GM18873 (cell line): ENCODE measurements around the gene TNIP2.

ENCODE experiments used
- ATAC-seq: cut with Tn5 transposase; IDR thresholded peaks from one replicate; pipeline ENCODE4 v1.9.1; 2021; ENCODE audit warnings: mild to moderate bottlenecking, moderate library complexity, moderate number of reproducible peaks; ENCODE audit not compliant: unreplicated experiment, low FRiP score

TNIP2 gene, protein sequence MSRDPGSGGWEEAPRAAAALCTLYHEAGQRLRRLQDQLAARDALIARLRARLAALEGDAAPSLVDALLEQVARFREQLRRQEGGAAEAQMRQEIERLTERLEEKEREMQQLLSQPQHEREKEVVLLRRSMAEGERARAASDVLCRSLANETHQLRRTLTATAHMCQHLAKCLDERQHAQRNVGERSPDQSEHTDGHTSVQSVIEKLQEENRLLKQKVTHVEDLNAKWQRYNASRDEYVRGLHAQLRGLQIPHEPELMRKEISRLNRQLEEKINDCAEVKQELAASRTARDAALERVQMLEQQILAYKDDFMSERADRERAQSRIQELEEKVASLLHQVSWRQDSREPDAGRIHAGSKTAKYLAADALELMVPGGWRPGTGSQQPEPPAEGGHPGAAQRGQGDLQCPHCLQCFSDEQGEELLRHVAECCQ

GRCh38 chr4:2755821-2756690, at the start of gene TNIP2:
Gene TNIP2 (minus strand): TSS chr4:2756336. CDS start chr4:2756289, 47 bp downstream.
- ATAC-seq, result no peak

GRCh38 chr4:2804973-2805501, 48.9 kb upstream of the TNIP2 start:
- ATAC-seq, result no peak

- ATAC-seq, result no peak
These were observed 48.4 kb upstream of the TNIP2 start for GRCh38 chr4:2804449-2804972.

GRCh38 chr4:2803624-2804448, 47.7 kb upstream of the TNIP2 start:
- ATAC-seq, result no peak

GRCh38 chr4:2802618-2803531, 46.7 kb upstream of the TNIP2 start:
- no peak for ATAC-seq

DNA sequence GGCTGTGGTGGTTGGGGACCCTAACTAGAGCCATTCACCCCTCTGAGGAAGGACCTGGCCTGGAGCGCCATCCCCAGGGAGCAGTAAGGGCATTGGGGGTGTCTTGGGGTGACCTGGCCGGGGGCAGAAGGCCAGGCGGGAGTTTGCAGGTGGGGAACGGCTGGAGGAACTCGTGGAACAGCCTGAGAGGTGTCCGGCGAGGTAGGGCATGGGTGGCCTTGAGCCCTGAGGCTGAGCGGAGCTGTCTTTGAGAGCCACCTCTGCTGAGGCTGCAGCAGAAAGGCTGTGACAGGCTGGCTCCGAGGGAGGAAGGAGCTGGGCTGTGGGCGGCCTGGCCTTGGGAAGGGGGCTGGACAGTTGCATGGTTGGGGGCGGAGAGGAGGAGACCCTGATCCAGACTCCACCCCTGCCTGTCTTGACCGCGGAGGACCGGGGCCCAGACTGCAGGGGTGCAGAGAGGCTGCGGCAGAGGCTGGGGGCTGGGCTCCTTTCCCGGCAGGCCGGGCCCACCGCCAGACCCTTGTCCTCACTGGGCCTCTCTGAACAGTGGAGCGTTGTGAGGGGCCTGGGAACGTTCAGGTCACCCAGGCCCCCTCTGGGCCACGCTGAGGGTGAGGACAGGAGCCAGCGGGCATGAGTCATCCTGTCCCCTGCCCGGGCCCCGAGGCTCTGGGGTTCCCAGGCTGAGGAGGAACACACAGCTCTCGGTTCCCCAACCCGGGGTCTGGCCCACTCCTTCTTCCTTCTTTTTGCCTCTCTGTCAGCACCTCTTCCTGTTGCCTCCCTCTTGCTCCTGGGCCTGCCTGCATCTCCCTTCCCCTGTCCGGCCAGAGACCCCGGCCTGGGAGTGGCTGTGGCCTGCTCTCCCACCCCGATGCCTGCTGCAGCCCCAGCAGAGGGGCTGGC, 44.8 kb upstream of the TNIP2 start:
- no peak for ATAC-seq

DNA sequence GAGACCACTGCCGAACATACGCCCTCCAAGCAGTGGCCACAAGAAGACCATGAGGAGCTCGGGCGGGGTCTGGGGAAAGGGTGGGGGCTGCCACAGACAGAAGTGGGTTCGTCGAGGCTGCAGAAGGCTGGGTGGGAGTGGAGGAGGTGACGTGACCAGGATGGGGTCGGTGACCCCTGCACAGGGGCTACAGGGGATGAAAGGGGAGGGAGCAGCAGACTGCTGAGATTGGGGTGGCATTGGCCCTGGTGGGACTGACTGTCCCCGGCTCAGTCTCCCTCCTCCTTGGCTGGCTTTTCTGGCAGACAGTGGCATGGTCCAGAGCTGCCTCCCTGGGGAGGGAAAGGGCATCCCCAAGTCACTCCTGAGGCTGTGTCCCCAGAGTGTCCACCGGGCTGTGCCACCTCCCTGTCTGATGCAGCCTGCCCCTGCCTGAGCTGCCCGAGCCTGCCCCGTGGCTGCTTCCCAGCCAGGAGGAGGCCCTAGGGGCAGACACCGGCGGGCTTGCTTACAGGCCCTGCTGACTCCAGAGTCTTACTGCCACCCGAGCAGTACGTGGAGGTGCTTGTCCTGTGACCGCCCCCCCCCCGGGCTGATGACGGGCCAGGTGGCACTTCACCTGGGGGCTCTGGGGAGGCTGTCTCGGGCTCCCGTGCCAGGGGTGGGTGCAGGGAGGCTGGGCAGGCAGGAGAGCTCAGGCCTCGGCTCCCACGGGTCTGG, 44.0 kb upstream of the TNIP2 start:
- no peak for ATAC-seq

DNA sequence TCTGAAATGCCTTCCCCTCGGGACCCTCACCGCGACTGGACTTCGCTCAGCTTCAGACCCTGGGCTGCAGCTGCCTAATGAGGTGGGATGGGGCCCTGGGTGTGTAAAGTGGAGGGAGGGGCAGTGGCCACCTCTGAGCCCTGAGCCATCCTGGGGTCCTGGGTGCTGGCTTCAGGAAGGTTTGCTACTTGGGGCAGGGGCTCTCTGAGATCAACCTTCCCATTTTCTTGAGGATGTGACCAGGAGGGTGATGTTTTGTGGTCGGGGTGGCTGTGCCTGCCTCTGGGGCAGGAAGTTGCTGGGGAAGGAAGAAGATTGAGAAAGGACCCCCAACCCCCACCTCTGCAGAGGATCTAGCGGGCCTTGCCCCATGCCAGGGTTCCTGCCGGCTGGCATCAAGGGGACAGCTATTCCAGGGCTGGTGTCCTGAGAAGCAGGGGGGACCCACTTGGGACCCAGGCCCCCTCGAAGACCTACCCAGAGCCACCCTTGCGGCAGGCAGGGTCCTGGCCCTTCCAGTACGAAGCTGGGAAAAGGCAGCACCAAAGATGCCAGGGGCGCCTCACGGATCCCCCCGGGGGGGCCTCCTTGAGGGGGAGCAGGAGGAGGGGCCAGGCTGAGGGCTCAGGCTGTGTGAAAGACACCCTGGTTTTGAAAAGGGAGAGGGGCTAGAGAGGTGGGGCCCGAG, 43.2 kb upstream of the TNIP2 start:
- ATAC-seq, result no peak

GRCh38 chr4:2798399-2799223, 42.5 kb upstream of the TNIP2 start:
- no peak for ATAC-seq

- ATAC-seq, result no peak
These were observed 41.6 kb upstream of the TNIP2 start for GRCh38 chr4:2797545-2798305.

- ATAC-seq, result no peak
These were observed 40.9 kb upstream of the TNIP2 start for GRCh38 chr4:2796849-2797544.

- ATAC-seq, result no peak
These were observed 40.0 kb upstream of the TNIP2 start for GRCh38 chr4:2795893-2796848.

DNA sequence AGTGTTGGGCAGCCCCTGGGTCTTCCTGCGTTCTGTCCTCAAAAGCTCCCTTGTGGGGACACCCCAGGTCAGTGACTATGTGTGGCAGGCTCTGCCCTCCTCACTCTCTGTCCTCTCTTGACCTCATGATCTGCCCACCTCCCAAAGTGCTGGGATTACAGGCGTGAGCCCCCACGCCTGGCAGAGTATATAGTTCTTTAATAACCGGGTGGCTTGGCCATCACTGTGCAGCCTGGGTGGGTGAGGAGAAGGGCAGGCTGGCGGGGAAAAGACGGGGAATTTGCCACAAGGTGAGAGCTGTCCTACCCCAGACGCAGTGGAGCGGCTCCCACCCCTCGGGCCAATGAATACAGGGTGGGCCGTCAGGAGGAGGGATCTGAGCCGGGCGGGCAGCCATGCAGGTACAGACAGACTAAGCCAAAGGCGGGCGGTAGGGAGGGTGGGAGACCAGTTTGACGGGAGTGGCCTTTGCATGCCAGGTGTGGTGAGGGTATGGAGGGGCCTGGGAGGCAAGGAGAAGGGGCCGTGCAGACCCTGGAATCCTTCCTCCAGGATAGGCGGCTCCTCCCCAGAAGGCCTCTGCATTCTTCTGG, 39.3 kb upstream of the TNIP2 start:
- no peak for ATAC-seq
